ENCODE measurements around the gene SPATA7. TPM values are rescaled to one million over a fixed set of nuclear protein-coding genes. Genes with fewer than 3 reads are reported as not detected.
"Not testable (repeated sequence)": the region's sequence is repeated elsewhere in the genome, so short reads cannot be mapped to it uniquely, and the experiment has no call there.

The SPATA7 gene
- total RNA-seq (2014; rRNA removed; shearing (Covaris generic)) = 3.5 and 7.2 TPM in 2 replicates
- polyA plus RNA-seq (2015; cell fraction: cytosol; rRNA removed) = 6.4 and 9.9 TPM in 2 replicates
- 7.5 and 12.1 TPM in 2 replicates for polyA plus RNA-seq (2015; cell fraction: nucleus; rRNA removed)

GRCh38 chr14:88385212-88386101, at the start of gene SPATA7:
Gene SPATA7, plus strand, starts transcription at chr14:88385657. Its CDS starts 162 bp downstream, at chr14:88385819.
- DNase-seq (ENCODE audit: low read depth) = peak; percentile 86

- no peak for DNase-seq (ENCODE audit: low read depth)
Measured at GRCh38 chr14:88340357-88340756, 45.1 kb upstream of the SPATA7 start.

- no peak for DNase-seq (ENCODE audit: low read depth)
Measured at GRCh38 chr14:88342980-88343379, 42.5 kb upstream of the SPATA7 start.

- peak; percentile 72 for DNase-seq (ENCODE audit: low read depth)
Measured at GRCh38 chr14:88346048-88346639, 39.3 kb upstream of the SPATA7 start.

- DNase-seq (ENCODE audit: low read depth) = peak; percentile 25
Measured at GRCh38 chr14:88348546-88348945, 36.9 kb upstream of the SPATA7 start.

GRCh38 chr14:88351966-88352691, 33.3 kb upstream of the SPATA7 start:
- peak; percentile 92 for DNase-seq (ENCODE audit: low read depth)

- DNase-seq (ENCODE audit: low read depth) = peak; percentile 62
Measured at GRCh38 chr14:88352698-88353097, 32.8 kb upstream of the SPATA7 start.

GRCh38 chr14:88354358-88354757, 31.1 kb upstream of the SPATA7 start:
- no peak for DNase-seq (ENCODE audit: low read depth)

- DNase-seq (ENCODE audit: low read depth) = peak; percentile 4
Measured at GRCh38 chr14:88359500-88359899, 26.0 kb upstream of the SPATA7 start.

- no peak for DNase-seq (ENCODE audit: low read depth)
Measured at GRCh38 chr14:88363644-88364043, 21.8 kb upstream of the SPATA7 start.

- no peak for DNase-seq (ENCODE audit: low read depth)
Measured at GRCh38 chr14:88364710-88365413, 20.6 kb upstream of the SPATA7 start.

- DNase-seq (ENCODE audit: low read depth) = no peak
Measured at GRCh38 chr14:88369496-88369895, 16.0 kb upstream of the SPATA7 start.

GRCh38 chr14:88379706-88380343, 5.6 kb upstream of the SPATA7 start:
- DNase-seq (ENCODE audit: low read depth) = no peak

- no peak for DNase-seq (ENCODE audit: low read depth)
Measured at GRCh38 chr14:88380405-88380804, 5.1 kb upstream of the SPATA7 start.

GRCh38 chr14:88381634-88382033, 3.8 kb upstream of the SPATA7 start:
- not testable (repeated sequence) for DNase-seq (ENCODE audit: low read depth)

GRCh38 chr14:88384718-88385117, 739 bp upstream of the SPATA7 start:
- no peak for DNase-seq (ENCODE audit: low read depth)

GRCh38 chr14:88386256-88386794, 868 bp downstream of the SPATA7 start:
- no peak for DNase-seq (ENCODE audit: low read depth)

GRCh38 chr14:88388741-88389282, 3.4 kb downstream of the SPATA7 start:
- no peak for DNase-seq (ENCODE audit: low read depth)

GRCh38 chr14:88392609-88393008, 7.2 kb downstream of the SPATA7 start:
- DNase-seq (ENCODE audit: low read depth) = no peak

- DNase-seq (ENCODE audit: low read depth) = peak; percentile 10
Measured at GRCh38 chr14:88411039-88411438, 25.6 kb downstream of the SPATA7 start.

Measured in HT1080 (cell line).